Measurements from ENCODE around the gene VDR. TPM values are rescaled to one million over a fixed set of nuclear protein-coding genes. Genes with fewer than 3 reads are reported as not detected.

Gene VDR
- total RNA-seq, 1 donor: 8.2 TPM

- H3K4me3 ChIP-seq (ENCODE audit: low read depth, low read length): no peak overlapping the region
- TF ChIP-seq CTCF (IDR thresholded peaks at IDR 0.05; ENCODE audit: insufficient read depth, low read depth, low read length): no peak
- no peak for DNase-seq (ENCODE audit: low read depth)
Measured at GRCh38 chr12:47839214-47839876, 65.4 kb downstream of the VDR start.

- H3K4me3 ChIP-seq (ENCODE audit: low read depth, low read length): no peak overlapping the region
- DNase-seq (ENCODE audit: low read depth): peak; percentile 49
- peak; percentile 45 for TF ChIP-seq CTCF (IDR thresholded peaks at IDR 0.05; ENCODE audit: insufficient read depth, low read depth, low read length)
Measured at GRCh38 chr12:47838286-47838931, 66.4 kb downstream of the VDR start.

- H3K4me3 ChIP-seq (ENCODE audit: low read depth, low read length): no peak overlapping the region
- peak; percentile 79 for DNase-seq (ENCODE audit: low read depth)
- peak; percentile 85 for TF ChIP-seq CTCF (IDR thresholded peaks at IDR 0.05; ENCODE audit: insufficient read depth, low read depth, low read length)
Measured at GRCh38 chr12:47837190-47838171, 67.3 kb downstream of the VDR start.

- no peak for TF ChIP-seq CTCF (IDR thresholded peaks at IDR 0.05; ENCODE audit: insufficient read depth, low read depth, low read length)
- H3K4me3 ChIP-seq (ENCODE audit: low read depth, low read length): no peak overlapping the region
- no peak for DNase-seq (ENCODE audit: low read depth)
Measured at GRCh38 chr12:47835831-47836155, 69.0 kb downstream of the VDR start.

GRCh38 chr12:47835006-47835830, 69.6 kb downstream of the VDR start:
- no peak for DNase-seq (ENCODE audit: low read depth)
- TF ChIP-seq CTCF (IDR thresholded peaks at IDR 0.05; ENCODE audit: insufficient read depth, low read depth, low read length): no peak

More at GRCh38 chr12:47835006-47835830, 69.6 kb downstream of the VDR start:
- no peak overlapping the region for H3K4me3 ChIP-seq (ENCODE audit: low read depth, low read length)

Measured in fibroblast of villous mesenchyme (primary cell).